Measurements from ENCODE around the gene FRMD5.

FRMD5 gene

GRCh38 chr15:44069489-44069888 is 125.6 kb downstream of the FRMD5 start:
- TF ChIP-seq, protein P1, sequence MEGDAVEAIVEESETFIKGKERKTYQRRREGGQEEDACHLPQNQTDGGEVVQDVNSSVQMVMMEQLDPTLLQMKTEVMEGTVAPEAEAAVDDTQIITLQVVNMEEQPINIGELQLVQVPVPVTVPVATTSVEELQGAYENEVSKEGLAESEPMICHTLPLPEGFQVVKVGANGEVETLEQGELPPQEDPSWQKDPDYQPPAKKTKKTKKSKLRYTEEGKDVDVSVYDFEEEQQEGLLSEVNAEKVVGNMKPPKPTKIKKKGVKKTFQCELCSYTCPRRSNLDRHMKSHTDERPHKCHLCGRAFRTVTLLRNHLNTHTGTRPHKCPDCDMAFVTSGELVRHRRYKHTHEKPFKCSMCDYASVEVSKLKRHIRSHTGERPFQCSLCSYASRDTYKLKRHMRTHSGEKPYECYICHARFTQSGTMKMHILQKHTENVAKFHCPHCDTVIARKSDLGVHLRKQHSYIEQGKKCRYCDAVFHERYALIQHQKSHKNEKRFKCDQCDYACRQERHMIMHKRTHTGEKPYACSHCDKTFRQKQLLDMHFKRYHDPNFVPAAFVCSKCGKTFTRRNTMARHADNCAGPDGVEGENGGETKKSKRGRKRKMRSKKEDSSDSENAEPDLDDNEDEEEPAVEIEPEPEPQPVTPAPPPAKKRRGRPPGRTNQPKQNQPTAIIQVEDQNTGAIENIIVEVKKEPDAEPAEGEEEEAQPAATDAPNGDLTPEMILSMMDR (conservative IDR thresholded peaks at IDR 0.05; ENCODE audit: low read length), result no peak
- no peak for DNase-seq (ENCODE audit: low read depth)
- H3K4me3 ChIP-seq (ENCODE audit: low read length), result no peak overlapping the region

GRCh38 chr15:44068347-44068746 is 126.7 kb downstream of the FRMD5 start:
- TF ChIP-seq, protein P1 (conservative IDR thresholded peaks at IDR 0.05; ENCODE audit: low read length), result no peak
- no peak for DNase-seq (ENCODE audit: low read depth)
- H3K4me3 ChIP-seq (ENCODE audit: low read length), result no peak overlapping the region

- TF ChIP-seq, protein P1 (conservative IDR thresholded peaks at IDR 0.05; ENCODE audit: low read length), result peak; percentile 87
- peak; percentile 70 for DNase-seq (ENCODE audit: low read depth)
- H3K4me3 ChIP-seq (ENCODE audit: low read length), result no peak overlapping the region
Observed at GRCh38 chr15:44066211-44066827, 128.8 kb downstream of the FRMD5 start.

DNA sequence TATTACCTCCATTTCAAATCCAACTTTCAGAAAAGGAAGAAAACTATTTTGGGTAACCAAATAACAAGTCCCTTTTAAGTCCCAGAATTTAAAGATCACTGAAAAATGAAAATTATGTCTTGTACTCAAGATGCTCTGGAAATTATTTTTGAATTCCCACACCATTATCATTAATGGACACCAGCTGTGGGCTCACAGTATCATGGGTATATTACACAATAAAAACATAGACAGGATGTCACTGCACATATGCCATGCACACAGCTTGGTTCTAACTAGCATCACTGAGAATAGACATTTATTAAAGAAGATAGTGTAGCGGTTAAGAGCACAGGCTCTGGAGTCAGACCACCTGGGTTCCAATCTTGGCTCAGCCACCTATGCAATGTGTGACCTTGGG is 130.4 kb downstream of the FRMD5 start:
- DNase-seq (ENCODE audit: low read depth), result peak; percentile 75
- TF ChIP-seq, protein P1 (conservative IDR thresholded peaks at IDR 0.05; ENCODE audit: low read length), result no peak
- no peak overlapping the region for H3K4me3 ChIP-seq (ENCODE audit: low read length)

- DNase-seq (ENCODE audit: low read depth), result no peak
- TF ChIP-seq, protein P1 (conservative IDR thresholded peaks at IDR 0.05; ENCODE audit: low read length), result no peak
- no peak overlapping the region for H3K4me3 ChIP-seq (ENCODE audit: low read length)
Observed at GRCh38 chr15:44058126-44058525, 136.9 kb downstream of the FRMD5 start.

DNA sequence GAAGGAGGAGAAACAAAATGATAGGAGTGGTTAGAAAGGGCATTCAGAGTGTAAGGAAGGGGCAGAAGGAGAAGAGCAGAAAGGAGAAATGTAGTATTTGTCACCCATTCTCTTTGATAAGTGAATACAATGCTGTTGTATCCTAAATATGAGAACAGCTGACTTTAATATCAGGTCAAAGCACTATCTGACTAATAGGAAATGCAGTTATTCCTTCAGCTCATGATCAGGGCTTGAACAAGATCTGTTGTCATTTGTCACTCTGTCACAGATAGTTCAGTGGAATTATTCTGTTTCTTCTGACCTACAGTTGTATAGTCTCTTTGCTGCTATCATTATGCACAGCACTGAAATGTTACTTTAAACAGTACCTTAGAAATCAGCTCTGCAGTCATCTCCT is 149.4 kb downstream of the FRMD5 start:
- no peak overlapping the region for H3K4me3 ChIP-seq (ENCODE audit: low read length)
- DNase-seq (ENCODE audit: low read depth), result no peak
- TF ChIP-seq, protein P1 (conservative IDR thresholded peaks at IDR 0.05; ENCODE audit: low read length), result no peak

- no peak overlapping the region for H3K4me3 ChIP-seq (ENCODE audit: low read length)
- TF ChIP-seq, protein P1 (conservative IDR thresholded peaks at IDR 0.05; ENCODE audit: low read length), result no peak
- DNase-seq (ENCODE audit: low read depth), result no peak
Observed at GRCh38 chr15:44045217-44045616, 149.9 kb downstream of the FRMD5 start.
